ENCODE data around the gene PNMA6E. TPM values are rescaled to one million over a fixed set of nuclear protein-coding genes. Genes with fewer than 3 reads are reported as not detected.

PNMA6E gene

GRCh38 chrX:153347530-153347929 is 53.6 kb downstream of the PNMA6E start:
- H4K5ac ChIP-seq (ENCODE audit: low read length), result no peak overlapping the region
- H4K8ac ChIP-seq (ENCODE audit: low read depth, low read length), result no peak overlapping the region
- no peaks in the 10 kb centered on the region for H3K36me3 ChIP-seq (ENCODE audit: control insufficient read depth, insufficient read depth, low read length)
- H3K18ac ChIP-seq (ENCODE audit: low read length), result no peak overlapping the region
- H2BK5ac ChIP-seq (ENCODE audit: low read length), result no peak overlapping the region
- no peak overlapping the region for H3K4me3 ChIP-seq (ENCODE audit: low read length)
- WGBS (ENCODE audit: extremely low coverage, insufficient coverage, low lambda C conversion rate), result no CpG with 5 or more reads among the region's 38 CpGs
- H3K4me1 ChIP-seq (ENCODE audit: control insufficient read depth, low read depth, low read length), result no peaks in the 10 kb centered on the region
- no peak overlapping the region for H3K4me2 ChIP-seq (ENCODE audit: low read length)
- H3K79me2 ChIP-seq (ENCODE audit: control insufficient read depth, insufficient read depth, low read length), result no peaks in the 10 kb centered on the region
- no peak overlapping the region for H3K9ac ChIP-seq (ENCODE audit: low read length)
- H3K27ac ChIP-seq (ENCODE audit: low read depth, low read length), result no peak overlapping the region
- H3K27me3 ChIP-seq (ENCODE audit: insufficient read depth, low read length, poor library complexity), result no peaks in the 10 kb centered on the region
- H2BK15ac ChIP-seq (replicated peaks; ENCODE audit: low read depth), result no peak overlapping the region
- no peak overlapping the region for H3K56ac ChIP-seq (ENCODE audit: low read length)
- no peak overlapping the region for H2AK5ac ChIP-seq (ENCODE audit: low read length)
- no peak overlapping the region for H2BK120ac ChIP-seq (ENCODE audit: low read depth, low read length)
- H3K4ac ChIP-seq (ENCODE audit: low read depth, low read length), result no peak overlapping the region
- no peaks in the 10 kb centered on the region for H3K79me1 ChIP-seq (ENCODE audit: low read length)
- H3K23ac ChIP-seq (ENCODE audit: low read length), result no peak overlapping the region
- DNase-seq, result no peak

Small RNA genes lying within 50 kb of the gene (small RNA-seq; reads per million reads assigned to genes)
- gene AC152007.1 (ENCODE audit: insufficient read depth) (not detected), gene RN7SL667P (ENCODE audit: insufficient read depth) (not detected)
